Measurements from ENCODE around the gene BTBD19. TPM values are rescaled to one million over a fixed set of nuclear protein-coding genes. Genes with fewer than 3 reads are reported as not detected.

BTBD19 gene
- total and polyA plus RNA-seq, 2 of the 8 experiments (the other 6 are each of a cell fraction or from before 2014, with no cell fraction given), result 1.1 TPM

GRCh38 chr1:44842862-44843655 lies 34.7 kb downstream of the BTBD19 start, which contains the start of gene PTCH2:
Gene PTCH2, minus strand, starts transcription at chr1:44843253. Its CDS starts 321 bp downstream, at chr1:44842932.
- Histone ChIP-seq H3K56ac (replicated peaks; ENCODE audit: insufficient read length, low read depth, low read length) (no peak within 1 kb of the TSS), H3K27ac (ENCODE audit: low read depth, low read length) (no peak within 1 kb of the TSS), H2BK5ac (ENCODE audit: low read depth, low read length) (no peak within 1 kb of the TSS), H3K4me1 (replicated peaks in 1 of 4; ENCODE audit: control insufficient read depth in 3 of 4, insufficient read depth in 4 of 4, low read length in 3 of 4) (peaks cover 0 to 5% (median 0%) of the 10 kb centered on the region in 4 experiments; a peak in 2 of 7 replicates), H3K36me3 (ENCODE audit: control insufficient read depth in 2 of 4, insufficient read depth in 4 of 4, low read length in 3 of 4) (no peaks in the 10 kb centered on the region), H2BK20ac (ENCODE audit: low read length) (no peak within 1 kb of the TSS), H2AK5ac (ENCODE audit: low read depth, low read length) (no peak within 1 kb of the TSS), H3K27me3 (replicated peaks in 1 of 4; ENCODE audit: control insufficient read depth in 3 of 4, extremely low read depth in 1 of 4, insufficient read depth in 3 of 4, low read length in 3 of 4) (peaks cover 0 to 10% (median 6%) of the 10 kb centered on the region in 4 experiments; a peak in 3 of 7 replicates), H3K4me2 (ENCODE audit: insufficient read depth in 1 of 2, low read depth in 2 of 2, low read length in 2 of 2) (peak within 1 kb of the TSS; percentile 80 to 94), H3K23ac (ENCODE audit: insufficient read length) (no peak within 1 kb of the TSS), H3K18ac (ENCODE audit: extremely low read depth, low read length) (peak within 1 kb of the TSS; percentile 83; the same call in 1 of the 2 replicates), H3K4ac (replicated peaks; ENCODE audit: insufficient read length, low read depth, low read length) (no peak within 1 kb of the TSS), H4K91ac (replicated peaks; ENCODE audit: insufficient read length, low read length) (no peak within 1 kb of the TSS), H3K79me2 (ENCODE audit: control insufficient read depth in 1 of 2, insufficient read depth in 2 of 2, low read length in 2 of 2) (no peaks in the 10 kb centered on the region), H3K9ac (replicated peaks in 1 of 4; ENCODE audit: extremely low read depth in 1 of 4, low read depth in 3 of 4, low read length in 3 of 4) (no peak within 1 kb of the TSS), H4K5ac (ENCODE audit: insufficient read length, low read depth, low read length) (no peak within 1 kb of the TSS), H3K79me1 (ENCODE audit: low read depth, low read length) (no peaks in the 10 kb centered on the region), H3K23me2 (ENCODE audit: low read depth, low read length) (peaks cover 6% of the 10 kb centered on the region; the same call in 1 of the 2 replicates), H2BK15ac (ENCODE audit: low read length) (no peak within 1 kb of the TSS), H2BK12ac (ENCODE audit: low read depth, low read length) (peak within 1 kb of the TSS; percentile 60; the same call in 1 of the 2 replicates), H3K9me3 (ENCODE audit: insufficient read depth in 2 of 2, low read depth in 1 of 2, low read length in 1 of 2) (no peaks in the 10 kb centered on the region), H2BK120ac (replicated peaks; ENCODE audit: low read depth, low read length) (no peak within 1 kb of the TSS), H2AFZ (ENCODE audit: low read length) (no peak within 1 kb of the TSS), H4K20me1 (replicated peaks in 1 of 2; ENCODE audit: control insufficient read depth in 1 of 2, insufficient read depth in 2 of 2, low read length in 2 of 2) (no peaks in the 10 kb centered on the region), H3K14ac (ENCODE audit: insufficient read length) (no peak within 1 kb of the TSS), H3K4me3 (ENCODE audit: extremely low read depth in 1 of 4, insufficient read depth in 2 of 4, low read depth in 3 of 4, low read length in 4 of 4) (peak within 1 kb of the TSS; percentile 59 to 74 (median 70)), H4K8ac (ENCODE audit: extremely low read depth, insufficient read depth, low read length) (peak within 1 kb of the TSS; percentile 68)
- ChIA-PET CTCF (ENCODE audit: partially characterized antibody) (interaction anchor here (0.6 to 2.3 kb wide), 7 partner anchors 9 to 175 kb away, joined by 3 to 6 read pairs (median 4); partner anchors contain the start of genes HECTD3, RNU5D-1 and UROD), POLR2A (ENCODE audit: partially characterized antibody) (interaction anchor here (0.7 to 7.9 kb wide), 16 partner anchors 9 to 497 kb away, joined by 3 to 55 read pairs (median 4); partner anchors contain the start of genes EIF2B3, HECTD3, MUTYH and RPS8)
- TF ChIP-seq TBP (IDR thresholded peaks at IDR 0.05; ENCODE audit: low read depth, low read length) (peak; percentile 19; the same call in 1 of the 2 replicates), HDAC2 (IDR thresholded peaks at IDR 0.05; ENCODE audit: borderline replicate concordance in 1 of 2, low read depth in 2 of 2, low read length in 2 of 2) (peak in 1 of 2 experiments; percentile 78; a peak in 1 of 4 replicates), SIN3A (conservative IDR thresholded peaks at IDR 0.05 in 1 of 2, IDR thresholded peaks at IDR 0.05 in 1 of 2; ENCODE audit: low read depth in 1 of 2, low read length in 2 of 2) (peak; percentile 58 to 61; a peak in 1 of 4 replicates), KDM4A (IDR thresholded peaks at IDR 0.05; ENCODE audit: low read depth, low read length, severe bottlenecking) (peak; percentile 91), SAP30 (IDR thresholded peaks at IDR 0.05; ENCODE audit: insufficient read depth, insufficient replicate concordance, low read length) (no peak), SIX5 (IDR thresholded peaks at IDR 0.05; ENCODE audit: low read depth, low read length) (no peak)
- FAIRE-seq, result no peak
- DNase-seq (ENCODE audit: low read depth in 1 of 2, low spot score in 2 of 2), result peak; percentile 70 to 95
- 7% methylated on average over 24 of the region's 72 CpGs; no CpG with 5 or more reads in 1 of the 2 experiments for WGBS, 2 experiments (ENCODE audit: extremely low coverage in 1 of 2, insufficient coverage in 1 of 2, insufficient read length in 1 of 2, insufficient replicate concordance in 2 of 2, low coverage in 1 of 2, low lambda C conversion rate in 2 of 2, missing lambda C conversion rate in 1 of 2)

Measured in H1 (cell line).